Measurements from ENCODE around the gene ZNF581.

Gene ZNF581

GRCh38 chr19:55625004-55625326 is 18.5 kb upstream of the ZNF581 start:
- no peak for DNase-seq (ENCODE audit: extremely low read depth in 1 of 2, low read depth in 1 of 2)

GRCh38 chr19:55626350-55626749 is 17.1 kb upstream of the ZNF581 start:
- no peak for DNase-seq (ENCODE audit: extremely low read depth in 1 of 2, low read depth in 1 of 2)

GRCh38 chr19:55632463-55632834 is 11.0 kb upstream of the ZNF581 start:
- DNase-seq (ENCODE audit: extremely low read depth in 1 of 2, low read depth in 1 of 2), result peak in 1 of 2 donors; percentile 87

- DNase-seq (ENCODE audit: extremely low read depth in 1 of 2, low read depth in 1 of 2), result no peak
Measured at GRCh38 chr19:55633861-55634260, 9.6 kb upstream of the ZNF581 start.

- no peak for DNase-seq (ENCODE audit: extremely low read depth in 1 of 2, low read depth in 1 of 2)
Measured at GRCh38 chr19:55635334-55635717, 8.1 kb upstream of the ZNF581 start.

GRCh38 chr19:55635856-55636440 is 7.5 kb upstream of the ZNF581 start:
- DNase-seq (ENCODE audit: extremely low read depth in 1 of 2, low read depth in 1 of 2), result no peak

- DNase-seq (ENCODE audit: extremely low read depth in 1 of 2, low read depth in 1 of 2), result no peak
Measured at GRCh38 chr19:55636723-55637122, 6.7 kb upstream of the ZNF581 start.

- DNase-seq (ENCODE audit: extremely low read depth in 1 of 2, low read depth in 1 of 2), result no peak
Measured at GRCh38 chr19:55637534-55637933, 5.9 kb upstream of the ZNF581 start.

- peak in 1 of 2 donors; percentile 68 for DNase-seq (ENCODE audit: extremely low read depth in 1 of 2, low read depth in 1 of 2)
Measured at GRCh38 chr19:55638864-55639359, 4.5 kb upstream of the ZNF581 start.

- no peak for DNase-seq (ENCODE audit: extremely low read depth in 1 of 2, low read depth in 1 of 2)
Measured at GRCh38 chr19:55640043-55640576, 3.3 kb upstream of the ZNF581 start.

- DNase-seq (ENCODE audit: extremely low read depth in 1 of 2, low read depth in 1 of 2), result no peak
Measured at GRCh38 chr19:55640577-55641425, 2.6 kb upstream of the ZNF581 start, which contains the start of gene ZNF580. Gene ZNF580, plus strand, starts transcription at chr19:55641002. Its CDS starts 1,507 bp downstream, at chr19:55642509.

- DNase-seq (ENCODE audit: extremely low read depth in 1 of 2, low read depth in 1 of 2), result no peak
Measured at GRCh38 chr19:55641426-55642152, 1.9 kb upstream of the ZNF581 start.

- no peak for DNase-seq (ENCODE audit: extremely low read depth in 1 of 2, low read depth in 1 of 2)
Measured at GRCh38 chr19:55642153-55643002, 1.1 kb upstream of the ZNF581 start.

GRCh38 chr19:55643887-55644176 is 383 bp downstream of the ZNF581 start:
- DNase-seq (ENCODE audit: extremely low read depth in 1 of 2, low read depth in 1 of 2), result no peak

GRCh38 chr19:55644191-55644833 is 863 bp downstream of the ZNF581 start:
- DNase-seq (ENCODE audit: extremely low read depth in 1 of 2, low read depth in 1 of 2), result no peak

GRCh38 chr19:55644842-55645511 is 1.5 kb downstream of the ZNF581 start:
- no peak for DNase-seq (ENCODE audit: extremely low read depth in 1 of 2, low read depth in 1 of 2)

GRCh38 chr19:55645512-55645881 is 2.0 kb downstream of the ZNF581 start:
- no peak for DNase-seq (ENCODE audit: extremely low read depth in 1 of 2, low read depth in 1 of 2)

GRCh38 chr19:55646889-55647731 is 3.7 kb downstream of the ZNF581 start:
- DNase-seq (ENCODE audit: extremely low read depth in 1 of 2, low read depth in 1 of 2), result no peak

Measured in stimulated activated CD8-positive, alpha-beta memory T cell treated with anti-CD3 and anti-CD28 coated beads, Interleukin-7, amount 100 ng/mL, for 48 hours (primary cell).